OCI-LY3 (cell line): Measurements from ENCODE around the gene PREX1.

Experiments used
- EZH2phosphoT487 ChIP-seq: fragments of 200-600 bp; shearing (Covaris generic); IDR thresholded peaks from 2 replicates; pipeline ENCODE4 v1.6.1; 2018; ENCODE audit warnings: antibody characterized with exemption, mixed run types, low read depth
- TF ChIP-seq, protein P1 (sequence below): fragments of 200-600, 300-600 bp; sonication (generic); IDR thresholded peaks from 2 replicates; pipeline ENCODE4 v1.5.1; 2014; ENCODE audit warnings: antibody characterized with exemption, low read length, low read depth

- TF ChIP-seq, protein P1, sequence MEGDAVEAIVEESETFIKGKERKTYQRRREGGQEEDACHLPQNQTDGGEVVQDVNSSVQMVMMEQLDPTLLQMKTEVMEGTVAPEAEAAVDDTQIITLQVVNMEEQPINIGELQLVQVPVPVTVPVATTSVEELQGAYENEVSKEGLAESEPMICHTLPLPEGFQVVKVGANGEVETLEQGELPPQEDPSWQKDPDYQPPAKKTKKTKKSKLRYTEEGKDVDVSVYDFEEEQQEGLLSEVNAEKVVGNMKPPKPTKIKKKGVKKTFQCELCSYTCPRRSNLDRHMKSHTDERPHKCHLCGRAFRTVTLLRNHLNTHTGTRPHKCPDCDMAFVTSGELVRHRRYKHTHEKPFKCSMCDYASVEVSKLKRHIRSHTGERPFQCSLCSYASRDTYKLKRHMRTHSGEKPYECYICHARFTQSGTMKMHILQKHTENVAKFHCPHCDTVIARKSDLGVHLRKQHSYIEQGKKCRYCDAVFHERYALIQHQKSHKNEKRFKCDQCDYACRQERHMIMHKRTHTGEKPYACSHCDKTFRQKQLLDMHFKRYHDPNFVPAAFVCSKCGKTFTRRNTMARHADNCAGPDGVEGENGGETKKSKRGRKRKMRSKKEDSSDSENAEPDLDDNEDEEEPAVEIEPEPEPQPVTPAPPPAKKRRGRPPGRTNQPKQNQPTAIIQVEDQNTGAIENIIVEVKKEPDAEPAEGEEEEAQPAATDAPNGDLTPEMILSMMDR = no peak
- TF ChIP-seq EZH2phosphoT487 = no peak
These were observed 22.1 kb downstream of the PREX1 start for GRCh38 chr20:48805716-48806115.
